ENCODE measurements around the gene PTPRE.

GRCh38 chr10:128052696-128053095 is 145.8 kb downstream of the PTPRE start:
- TF ChIP-seq POLR2AphosphoS5 (IDR thresholded peaks at IDR 0.05; ENCODE audit: low read depth, low read length) (no peak), SPI1 (IDR thresholded peaks at IDR 0.05; ENCODE audit: low read depth, low read length) (no peak), POLR2A (IDR thresholded peaks at IDR 0.05; ENCODE audit: low read depth, low read length) (no peak), TAF1 (IDR thresholded peaks at IDR 0.05; ENCODE audit: low read depth, low read length) (no peak), POU2F2 (IDR thresholded peaks at IDR 0.05; ENCODE audit: low read depth, low read length) (no peak)
